Right lobe of liver (tissue), 4 donors: ENCODE results near the gene IST1.

Source experiments
- CTCF ChIP-seq, 4 donors: fragments of 200-600 bp in 3 of 4; fragments of 450-650 bp in 1 of 4; IDR thresholded peaks; one replicate each; pipeline versions ENCODE4 v1.5.1 to v1.8.0; 2016 to 2022; ENCODE audit warnings: antibody characterized with exemption in 4 of 4, mild to moderate bottlenecking in 2 of 4
- POLR2A ChIP-seq: fragments of 450-650 bp; IDR thresholded peaks from one replicate; pipeline ENCODE4 v1.6.1; 2017; ENCODE audit warnings: antibody characterized with exemption, mild to moderate bottlenecking
- donor health status: DM: no; HTN: no; CAD: no.
- donor health status: DM: no; HTN: no; CAD: no.
- donor health status: DM: no; HTN: yes; CAD: no.

- TF ChIP-seq POLR2A (no peak), CTCF (IDR thresholded peaks at IDR 0.05) (no peak)
Measured at GRCh38 chr16:71916397-71916920, 21.1 kb downstream of the IST1 start.
